Frontal cortex (tissue), 4 donors: ENCODE data around the gene CFAP69. TPM values are rescaled to one million over a fixed set of nuclear protein-coding genes. Genes with fewer than 3 reads are reported as not detected.
A peak's percentile ranks its signal among the peaks of the same experiment; 100 is the strongest.

Experiments used
- DNase-seq, 2 donors: peaks; one replicate each; pipeline ENCODE4 v3.0.0; 2012; ENCODE audit warnings: low spot score in 2 of 2
- FAIRE-seq: peaks from 2 replicates; lab custom pipeline; 2012; peaks lifted over from hg19 to GRCh38; lab: Jason Lieb, UNC
- total RNA-seq: library from RNA; depleted of rRNA; stranded (reverse); fragments of >200 nt; gene quantifications from one replicate; pipeline ENCODE4 v1.2.3, GENCODE V29; 2014
- donor health status: control.
- donor health status: control.
- donor health status: control.

CFAP69 gene
- 3.3 TPM for total RNA-seq

- no peak for FAIRE-seq
- peak; percentile 58 to 79 for DNase-seq
Measured at GRCh38 chr7:90244909-90245851, at the start of gene CFAP69. Gene CFAP69 (plus strand): TSS chr7:90245174. CDS start chr7:90245425, 251 bp downstream.

GRCh38 chr7:90201500-90202195 is 43.3 kb upstream of the CFAP69 start:
- FAIRE-seq: no peak

GRCh38 chr7:90207956-90208355 is 37.0 kb upstream of the CFAP69 start:
- no peak for DNase-seq

More at GRCh38 chr7:90201500-90202195, 43.3 kb upstream of the CFAP69 start:
- DNase-seq: no peak

GRCh38 chr7:90209776-90210175 is 35.2 kb upstream of the CFAP69 start:
- FAIRE-seq (no peak), DNase-seq (no peak)

More at GRCh38 chr7:90207956-90208355, 37.0 kb upstream of the CFAP69 start:
- no peak for FAIRE-seq

GRCh38 chr7:90210475-90210874 is 34.5 kb upstream of the CFAP69 start:
- no peak for FAIRE-seq
- no peak for DNase-seq

- DNase-seq (no peak), FAIRE-seq (no peak)
Measured at GRCh38 chr7:90210981-90211380, 34.0 kb upstream of the CFAP69 start.

- peak; percentile 58 to 68 for DNase-seq
- FAIRE-seq: no peak
Measured at GRCh38 chr7:90211391-90212148, 33.4 kb upstream of the CFAP69 start, which contains the start of gene STEAP2. Gene STEAP2 (plus strand): TSS chr7:90211740. CDS start chr7:90225083, 13,343 bp downstream.

- FAIRE-seq: no peak
- no peak for DNase-seq
Measured at GRCh38 chr7:90212149-90212495, 32.9 kb upstream of the CFAP69 start.

GRCh38 chr7:90213521-90213920 is 31.5 kb upstream of the CFAP69 start:
- no peak for FAIRE-seq

GRCh38 chr7:90216080-90216674 is 28.8 kb upstream of the CFAP69 start:
- no peak for FAIRE-seq

More at GRCh38 chr7:90213521-90213920, 31.5 kb upstream of the CFAP69 start:
- DNase-seq: no peak

GRCh38 chr7:90216771-90217170 is 28.2 kb upstream of the CFAP69 start:
- FAIRE-seq: no peak
- DNase-seq: no peak

More at GRCh38 chr7:90216080-90216674, 28.8 kb upstream of the CFAP69 start:
- no peak for DNase-seq

GRCh38 chr7:90222390-90222789 is 22.6 kb upstream of the CFAP69 start:
- FAIRE-seq (no peak), DNase-seq (no peak)

- no peak for DNase-seq
- FAIRE-seq: no peak
Measured at GRCh38 chr7:90222811-90223725, 21.9 kb upstream of the CFAP69 start.

GRCh38 chr7:90224195-90224594 is 20.8 kb upstream of the CFAP69 start:
- FAIRE-seq (no peak), DNase-seq (no peak)

GRCh38 chr7:90225181-90225580 is 19.8 kb upstream of the CFAP69 start:
- no peak for FAIRE-seq

GRCh38 chr7:90225601-90226000 is 19.4 kb upstream of the CFAP69 start:
- FAIRE-seq (no peak), DNase-seq (no peak)

More at GRCh38 chr7:90225181-90225580, 19.8 kb upstream of the CFAP69 start:
- DNase-seq: no peak

GRCh38 chr7:90227259-90227658 is 17.7 kb upstream of the CFAP69 start:
- FAIRE-seq: no peak

GRCh38 chr7:90229682-90230081 is 15.3 kb upstream of the CFAP69 start:
- DNase-seq: no peak
- FAIRE-seq: no peak

More at GRCh38 chr7:90227259-90227658, 17.7 kb upstream of the CFAP69 start:
- no peak for DNase-seq
